ENCODE measurements around the gene VWA7. TPM values are rescaled to one million over a fixed set of nuclear protein-coding genes. Genes with fewer than 3 reads are reported as not detected.

The VWA7 gene
- total RNA-seq, 2 donors from 2014 or later = 0.64 to 0.95 TPM

- no peaks in the 10 kb centered on the region for H3K27me3 ChIP-seq (ENCODE audit: control insufficient read depth, insufficient read depth, low read length, poor library complexity, severe bottlenecking)
- Mint-ChIP-seq H3K9me3 (no peaks in the 10 kb centered on the region), H3K27ac (no peak overlapping the region), H3K4me1 (no peaks in the 10 kb centered on the region), H3K27me3 (ENCODE audit: insufficient read depth) (no peaks in the 10 kb centered on the region), H3K36me3 (ENCODE audit: low read depth) (peaks cover 44% of the 10 kb centered on the region), H3K4me3 (no peak overlapping the region)
- no peak overlapping the region for H3K9ac ChIP-seq (ENCODE audit: extremely low read depth, low read length, poor library complexity, severe bottlenecking)
- no peak overlapping the region for H3K27ac ChIP-seq (ENCODE audit: low read depth, low read length)
- no peak overlapping the region for H3K4me3 ChIP-seq (ENCODE audit: low read length)
- no peak for TF ChIP-seq CTCF (conservative IDR thresholded peaks at IDR 0.05)
- WGBS, 2 experiments (ENCODE audit: insufficient coverage in 1 of 2, insufficient read length in 1 of 2) = 93 to 96% methylated on average over 19 to 23 of the region's 23 CpGs
- DNase-seq = no peak
- H3K4me1 ChIP-seq (ENCODE audit: control insufficient read depth, insufficient read depth, low read length) = no peaks in the 10 kb centered on the region
- no peaks in the 10 kb centered on the region for H3K9me3 ChIP-seq (ENCODE audit: control insufficient read depth, low read length)
- peaks cover 51% of the 10 kb centered on the region for H3K36me3 ChIP-seq (ENCODE audit: control insufficient read depth, insufficient read depth, low read length)
Measured at GRCh38 chr6:31781244-31782125, 4.4 kb upstream of the VWA7 start.

GRCh38 chr6:31780507-31781243 is 3.5 kb upstream of the VWA7 start:
- Histone ChIP-seq H3K9me3 (ENCODE audit: control insufficient read depth, low read length) (no peaks in the 10 kb centered on the region), H3K27me3 (ENCODE audit: control insufficient read depth, insufficient read depth, low read length, poor library complexity, severe bottlenecking) (no peaks in the 10 kb centered on the region), H3K36me3 (ENCODE audit: control insufficient read depth, insufficient read depth, low read length) (peaks cover 50% of the 10 kb centered on the region), H3K27ac (ENCODE audit: low read depth, low read length) (no peak overlapping the region), H3K4me3 (ENCODE audit: low read length) (no peak overlapping the region), H3K9ac (ENCODE audit: extremely low read depth, low read length, poor library complexity, severe bottlenecking) (no peak overlapping the region), H3K4me1 (ENCODE audit: control insufficient read depth, insufficient read depth, low read length) (no peaks in the 10 kb centered on the region)
- H3K4me1 Mint-ChIP-seq = no peaks in the 10 kb centered on the region
- WGBS, 2 experiments (ENCODE audit: insufficient coverage in 1 of 2, insufficient read length in 1 of 2) = 93 to 95% methylated on average over 10 to 20 of the region's 20 CpGs
- no peak overlapping the region for H3K4me3 Mint-ChIP-seq
- H3K9me3 Mint-ChIP-seq = no peaks in the 10 kb centered on the region
- no peak for TF ChIP-seq CTCF (conservative IDR thresholded peaks at IDR 0.05)
- no peak for DNase-seq
- no peaks in the 10 kb centered on the region for H3K27me3 Mint-ChIP-seq (ENCODE audit: insufficient read depth)
- H3K36me3 Mint-ChIP-seq (ENCODE audit: low read depth) = peaks cover 42% of the 10 kb centered on the region
- H3K27ac Mint-ChIP-seq = no peak overlapping the region

- H3K9me3 Mint-ChIP-seq = no peaks in the 10 kb centered on the region
- no peaks in the 10 kb centered on the region for H3K4me1 ChIP-seq (ENCODE audit: control insufficient read depth, insufficient read depth, low read length)
- H3K4me3 Mint-ChIP-seq = no peak overlapping the region
- no peaks in the 10 kb centered on the region for H3K27me3 ChIP-seq (ENCODE audit: control insufficient read depth, insufficient read depth, low read length, poor library complexity, severe bottlenecking)
- no peaks in the 10 kb centered on the region for H3K27me3 Mint-ChIP-seq (ENCODE audit: insufficient read depth)
- no peak for TF ChIP-seq CTCF (conservative IDR thresholded peaks at IDR 0.05)
- H3K9me3 ChIP-seq (ENCODE audit: control insufficient read depth, low read length) = no peaks in the 10 kb centered on the region
- no peak overlapping the region for H3K9ac ChIP-seq (ENCODE audit: extremely low read depth, low read length, poor library complexity, severe bottlenecking)
- no peak overlapping the region for H3K4me3 ChIP-seq (ENCODE audit: low read length)
- H3K4me1 Mint-ChIP-seq = no peaks in the 10 kb centered on the region
- H3K27ac ChIP-seq (ENCODE audit: low read depth, low read length) = no peak overlapping the region
- H3K36me3 Mint-ChIP-seq (ENCODE audit: low read depth) = peaks cover 39% of the 10 kb centered on the region
- DNase-seq = no peak
- 91 to 97% methylated on average over 9 to 10 of the region's 10 CpGs for WGBS, 2 experiments (ENCODE audit: insufficient coverage in 1 of 2, insufficient read length in 1 of 2)
- H3K36me3 ChIP-seq (ENCODE audit: control insufficient read depth, insufficient read depth, low read length) = peaks cover 43% of the 10 kb centered on the region
- H3K27ac Mint-ChIP-seq = no peak overlapping the region
Measured at GRCh38 chr6:31779908-31780307, 2.8 kb upstream of the VWA7 start.
